SU-DHL-6 (cell line): ENCODE data around the gene PSIP1.
"Not testable (repeated sequence)": the region's sequence is repeated elsewhere in the genome, so short reads cannot be mapped to it uniquely, and the experiment has no call there.

Source experiments
- EZH2phosphoT487 ChIP-seq: fragments of 200-600 bp; sonication (generic), shearing (Covaris generic); conservative IDR thresholded peaks from 2 replicates; pipeline ENCODE4 v1.6.1; 2018; ENCODE audit warnings: mild to moderate bottlenecking, antibody characterized with exemption, low read length, moderate library complexity, mixed read lengths
- TF ChIP-seq, protein P1 (sequence below): fragments of 200-600 bp; sonication (generic); IDR thresholded peaks from one replicate; pipeline ENCODE4 v1.5.1; 2017; ENCODE audit warnings: antibody characterized with exemption, mild to moderate bottlenecking, low read length, moderate library complexity; ENCODE audit not compliant: insufficient read depth, poor library complexity, severe bottlenecking

GRCh38 chr9:15527035-15527434 lies 16.3 kb upstream of the PSIP1 start:
- TF ChIP-seq, protein P1, sequence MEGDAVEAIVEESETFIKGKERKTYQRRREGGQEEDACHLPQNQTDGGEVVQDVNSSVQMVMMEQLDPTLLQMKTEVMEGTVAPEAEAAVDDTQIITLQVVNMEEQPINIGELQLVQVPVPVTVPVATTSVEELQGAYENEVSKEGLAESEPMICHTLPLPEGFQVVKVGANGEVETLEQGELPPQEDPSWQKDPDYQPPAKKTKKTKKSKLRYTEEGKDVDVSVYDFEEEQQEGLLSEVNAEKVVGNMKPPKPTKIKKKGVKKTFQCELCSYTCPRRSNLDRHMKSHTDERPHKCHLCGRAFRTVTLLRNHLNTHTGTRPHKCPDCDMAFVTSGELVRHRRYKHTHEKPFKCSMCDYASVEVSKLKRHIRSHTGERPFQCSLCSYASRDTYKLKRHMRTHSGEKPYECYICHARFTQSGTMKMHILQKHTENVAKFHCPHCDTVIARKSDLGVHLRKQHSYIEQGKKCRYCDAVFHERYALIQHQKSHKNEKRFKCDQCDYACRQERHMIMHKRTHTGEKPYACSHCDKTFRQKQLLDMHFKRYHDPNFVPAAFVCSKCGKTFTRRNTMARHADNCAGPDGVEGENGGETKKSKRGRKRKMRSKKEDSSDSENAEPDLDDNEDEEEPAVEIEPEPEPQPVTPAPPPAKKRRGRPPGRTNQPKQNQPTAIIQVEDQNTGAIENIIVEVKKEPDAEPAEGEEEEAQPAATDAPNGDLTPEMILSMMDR, result not testable (repeated sequence)
- not testable (repeated sequence) for TF ChIP-seq EZH2phosphoT487
